GM13977 (cell line): ENCODE data around the gene PDE4B.
A peak's percentile ranks its signal among the peaks of the same experiment; 100 is the strongest.

ENCODE experiments used
- DNase-seq: peaks from one replicate; pipeline ENCODE4 v3.0.0; 2012; ENCODE audit warnings: low spot score
- in situ Hi-C: fragments of 300-500 bp; cut with MboI; formaldehyde crosslinking; loops from one replicate; pipeline ENCODE4 v1.12.0; 2022; ENCODE audit warnings: low sequenced_read_pairs, low pct_unique_long_range_greater_than_20kb, mixed read lengths, inconsistent platforms; ENCODE audit not compliant: unreplicated experiment
- TF ChIP-seq, protein P1 (sequence below): IDR thresholded peaks from 2 replicates; pipeline ENCODE4 v1.5.1; 2012; ENCODE audit warnings: mild to moderate bottlenecking, control low read depth; ENCODE audit not compliant: insufficient read depth; ENCODE audit errors: extremely low read depth, missing control alignments

Gene PDE4B

GRCh38 chr1:66359815-66360214 is 567.1 kb downstream of the PDE4B start:
- in situ Hi-C loops: no loop called here
- DNase-seq: no peak
- TF ChIP-seq, protein P1, sequence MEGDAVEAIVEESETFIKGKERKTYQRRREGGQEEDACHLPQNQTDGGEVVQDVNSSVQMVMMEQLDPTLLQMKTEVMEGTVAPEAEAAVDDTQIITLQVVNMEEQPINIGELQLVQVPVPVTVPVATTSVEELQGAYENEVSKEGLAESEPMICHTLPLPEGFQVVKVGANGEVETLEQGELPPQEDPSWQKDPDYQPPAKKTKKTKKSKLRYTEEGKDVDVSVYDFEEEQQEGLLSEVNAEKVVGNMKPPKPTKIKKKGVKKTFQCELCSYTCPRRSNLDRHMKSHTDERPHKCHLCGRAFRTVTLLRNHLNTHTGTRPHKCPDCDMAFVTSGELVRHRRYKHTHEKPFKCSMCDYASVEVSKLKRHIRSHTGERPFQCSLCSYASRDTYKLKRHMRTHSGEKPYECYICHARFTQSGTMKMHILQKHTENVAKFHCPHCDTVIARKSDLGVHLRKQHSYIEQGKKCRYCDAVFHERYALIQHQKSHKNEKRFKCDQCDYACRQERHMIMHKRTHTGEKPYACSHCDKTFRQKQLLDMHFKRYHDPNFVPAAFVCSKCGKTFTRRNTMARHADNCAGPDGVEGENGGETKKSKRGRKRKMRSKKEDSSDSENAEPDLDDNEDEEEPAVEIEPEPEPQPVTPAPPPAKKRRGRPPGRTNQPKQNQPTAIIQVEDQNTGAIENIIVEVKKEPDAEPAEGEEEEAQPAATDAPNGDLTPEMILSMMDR: no peak

- TF ChIP-seq, protein P1: peak; percentile 34
- DNase-seq: no peak
- in situ Hi-C loops: no loop called here
These were observed 567.6 kb downstream of the PDE4B start for GRCh38 chr1:66360285-66360724.

- no peak for DNase-seq
- TF ChIP-seq, protein P1: no peak
- in situ Hi-C loops: no loop called here
These were observed 572.1 kb downstream of the PDE4B start for GRCh38 chr1:66364578-66365391.

- no peak for DNase-seq
- TF ChIP-seq, protein P1: no peak
- in situ Hi-C loops: no loop called here
These were observed 572.9 kb downstream of the PDE4B start for GRCh38 chr1:66365635-66366034.

DNA sequence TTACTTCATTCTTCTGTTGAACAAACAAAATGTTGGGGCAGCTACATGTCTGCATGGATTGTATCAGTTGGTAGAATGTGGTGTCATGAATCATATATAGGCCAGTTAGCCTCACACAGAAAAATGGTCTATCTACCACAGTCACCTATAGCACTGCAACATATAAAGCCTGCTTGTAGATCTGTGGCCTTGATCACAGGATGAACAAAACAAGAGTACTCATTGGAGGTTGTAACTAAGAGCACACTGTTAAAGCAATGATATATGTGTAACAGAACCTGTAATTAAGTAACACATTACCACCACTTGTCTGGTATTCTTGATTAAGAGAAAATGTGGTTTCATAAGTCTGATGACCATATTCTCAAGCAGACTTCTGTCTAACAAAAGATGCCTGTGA is 573.9 kb downstream of the PDE4B start:
- TF ChIP-seq, protein P1: no peak
- in situ Hi-C loops: no loop called here
- DNase-seq: no peak

GRCh38 chr1:66367369-66367768 is 574.7 kb downstream of the PDE4B start:
- TF ChIP-seq, protein P1: no peak

More at GRCh38 chr1:66367369-66367768, 574.7 kb downstream of the PDE4B start:
- in situ Hi-C loops: no loop called here
- DNase-seq: no peak
